ENCODE measurements around the gene ALDH3A1.

ALDH3A1 gene

DNA sequence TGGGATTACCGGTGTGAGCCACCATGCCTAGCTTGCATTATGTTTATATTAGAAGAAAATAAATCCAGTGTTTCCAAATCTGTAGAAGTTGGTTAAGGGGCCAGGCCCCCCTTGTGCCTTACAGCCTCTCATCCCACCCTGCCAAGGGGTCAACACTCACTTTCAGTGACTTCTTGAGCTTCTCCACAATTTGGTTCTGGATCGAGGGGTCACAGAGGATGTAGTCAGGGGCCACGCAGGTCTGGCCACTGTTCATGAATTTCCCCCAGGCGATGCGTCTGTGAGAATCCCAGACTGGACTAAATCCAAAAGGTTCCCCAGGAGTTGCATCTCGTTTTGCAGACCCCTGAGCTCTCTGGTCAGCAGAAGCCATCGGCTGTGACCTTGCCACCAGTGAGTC is 7.2 kb downstream of the ALDH3A1 start:
- DNase-seq = no peak

DNA sequence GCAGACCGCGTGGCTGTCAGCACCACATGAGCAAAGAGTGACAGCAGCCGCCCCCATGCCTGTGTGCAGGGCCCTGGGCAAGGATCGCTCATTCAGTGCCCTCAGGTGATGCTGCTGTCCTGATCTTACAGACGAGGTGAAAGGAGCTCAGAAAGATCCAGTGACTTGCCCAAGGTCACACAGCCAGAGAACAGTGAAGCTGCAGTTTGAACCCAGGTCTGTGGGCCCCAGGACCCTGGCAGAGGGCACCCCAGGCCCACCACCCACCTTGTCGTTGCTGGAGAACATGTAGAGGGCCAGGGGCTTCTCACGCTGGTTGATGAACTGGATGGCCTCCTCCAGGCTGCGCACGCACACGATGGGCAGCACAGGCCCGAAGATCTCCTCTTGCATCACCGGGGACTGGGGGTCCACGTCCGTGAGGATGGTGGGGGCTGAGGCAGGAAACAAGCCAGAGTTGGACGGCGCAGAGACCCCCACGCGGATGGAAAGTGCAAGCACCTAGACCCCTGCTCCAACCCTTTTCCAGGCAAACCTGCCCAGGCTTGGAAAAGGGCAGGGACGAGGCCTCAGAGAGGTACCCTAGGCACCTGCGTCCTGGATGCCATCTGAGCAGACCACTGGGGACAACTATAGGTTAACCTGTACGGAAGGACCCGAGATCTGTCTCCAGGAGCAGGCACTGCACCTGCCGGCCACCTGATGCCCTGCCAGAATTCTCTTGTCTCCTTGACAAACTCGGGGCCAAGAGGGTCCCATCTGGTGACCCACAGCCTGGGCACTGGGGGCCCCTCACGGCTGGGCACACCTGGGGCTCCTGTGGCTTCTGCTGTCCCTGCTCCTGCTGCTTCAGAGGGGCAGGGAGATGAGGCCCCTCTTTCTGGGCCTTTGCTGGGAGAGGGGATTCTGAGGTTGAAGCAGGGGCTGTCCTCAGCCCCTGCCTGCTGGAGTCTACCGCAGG is 8.6 kb downstream of the ALDH3A1 start:
- DNase-seq = no peak

DNA sequence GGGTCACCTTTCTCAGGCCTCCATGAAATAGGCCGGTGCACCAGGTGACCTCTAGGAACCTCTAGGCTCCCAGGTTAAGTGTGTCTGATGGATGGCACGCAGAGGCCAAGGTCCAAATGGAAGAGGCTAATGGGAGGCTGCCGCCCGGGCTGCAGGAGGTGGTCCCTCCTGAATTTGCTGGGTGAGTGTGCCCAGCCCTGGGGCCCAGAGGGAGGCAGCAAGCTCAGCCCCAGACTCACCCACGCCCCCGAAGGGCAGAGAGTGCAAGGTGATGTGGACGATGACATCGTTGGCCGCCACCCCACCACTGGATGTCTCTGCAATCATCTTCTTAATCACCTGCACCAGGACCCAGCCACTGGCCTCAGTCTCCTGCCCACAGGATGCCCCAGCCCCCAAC is 9.3 kb downstream of the ALDH3A1 start:
- no peak for DNase-seq

DNA sequence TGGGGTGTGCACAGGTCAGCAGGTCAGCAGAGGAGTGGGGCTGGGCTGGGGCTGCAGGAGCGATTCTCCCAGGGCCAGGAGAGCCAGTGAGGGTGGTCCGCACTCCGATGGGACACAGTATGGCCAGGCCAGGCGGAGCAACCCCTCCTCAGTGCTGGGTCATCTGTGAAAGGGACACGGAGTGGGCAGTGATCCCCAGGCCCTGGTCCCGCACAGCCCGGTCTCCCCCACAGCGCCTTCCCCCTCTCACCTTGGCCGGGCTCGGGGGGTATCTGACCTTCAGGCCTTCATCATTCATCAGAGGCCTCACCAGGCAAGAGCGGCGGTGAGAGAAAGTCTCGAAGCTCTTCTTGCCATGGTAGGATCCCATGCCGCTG is 10.0 kb downstream of the ALDH3A1 start:
- DNase-seq = no peak

DNA sequence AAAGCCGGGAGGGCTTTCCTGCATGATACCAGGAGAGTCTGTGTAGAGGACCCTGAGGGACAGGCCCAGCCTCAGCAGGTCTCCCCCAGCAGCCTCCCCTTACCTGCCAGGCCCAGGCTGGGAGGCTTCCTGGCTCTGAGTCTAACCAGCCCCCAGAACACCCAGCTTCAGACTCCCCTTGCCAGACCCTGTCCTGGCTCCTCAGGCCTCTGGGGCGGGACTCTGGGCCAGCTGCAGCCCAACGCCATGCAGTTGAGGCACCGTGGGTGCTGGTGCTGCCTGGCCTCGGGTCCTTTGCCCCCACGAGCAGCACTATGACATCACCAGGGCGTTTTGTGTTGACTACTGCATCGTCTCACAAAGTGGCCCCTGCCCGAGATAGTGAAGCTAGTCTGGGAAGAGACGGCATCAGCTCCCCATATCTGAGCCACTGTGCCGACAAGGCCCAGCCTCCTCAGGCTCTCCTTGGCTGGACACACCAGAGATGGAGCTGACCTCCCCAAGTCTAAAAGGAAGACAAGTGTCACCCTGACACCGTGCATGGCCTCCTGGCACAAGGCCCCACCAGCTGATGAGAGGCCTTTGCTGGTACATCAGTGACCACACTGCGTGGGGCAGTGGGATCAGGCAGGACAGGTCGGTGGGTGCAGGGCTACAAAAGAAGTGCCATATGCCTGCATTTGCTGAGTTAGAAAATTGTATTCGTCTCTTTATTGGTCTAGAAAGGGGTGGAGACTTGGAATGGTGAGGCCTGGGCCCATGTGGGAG is 10.6 kb downstream of the ALDH3A1 start:
- no peak for DNase-seq

DNA sequence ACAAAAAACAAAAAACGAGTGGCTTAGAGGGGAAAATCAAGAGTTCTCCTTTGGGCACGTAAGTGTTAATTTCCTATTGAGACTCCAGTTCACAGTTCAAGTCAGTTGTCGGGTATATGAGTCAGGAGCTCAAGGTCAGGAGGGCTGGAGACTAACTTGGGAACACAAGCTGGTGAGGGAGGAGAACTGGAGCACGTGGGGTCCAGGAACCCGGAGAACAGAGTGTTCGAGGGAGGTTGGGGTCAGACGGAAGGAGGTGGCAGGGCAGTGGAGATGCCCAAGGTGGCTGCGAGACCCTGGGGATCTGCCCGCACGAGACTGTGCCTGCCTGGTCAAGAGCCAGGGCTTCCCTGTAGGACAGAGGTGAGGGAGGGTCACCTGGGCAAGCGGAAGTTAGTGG is 12.0 kb downstream of the ALDH3A1 start:
- DNase-seq = no peak

DNA sequence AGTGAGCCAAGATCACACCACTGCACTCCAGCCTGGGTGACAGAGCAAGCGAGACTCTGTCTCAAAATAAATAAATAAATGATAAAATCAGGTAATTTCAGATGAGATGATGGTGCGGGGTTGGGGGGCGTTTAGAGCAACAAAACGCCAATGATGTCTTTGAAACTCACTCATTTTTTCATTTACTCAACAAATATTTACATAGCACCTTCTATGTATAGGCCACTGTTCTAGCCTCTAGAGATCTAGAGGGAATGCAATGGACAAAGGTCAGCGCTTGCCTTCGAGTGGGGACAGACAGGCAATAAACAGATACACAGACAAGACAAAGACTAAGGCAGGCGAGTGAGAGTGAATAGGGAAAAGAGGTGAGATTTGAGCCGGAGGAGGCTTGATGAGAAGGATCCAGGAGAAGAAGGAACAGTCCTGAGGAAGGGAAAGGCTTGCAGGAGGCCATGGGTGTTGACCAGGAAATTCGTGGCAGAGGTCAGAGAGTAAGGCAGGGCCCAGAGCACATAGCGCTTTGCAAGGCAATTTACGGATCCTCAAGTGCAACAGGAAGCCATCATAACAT is 14.1 kb downstream of the ALDH3A1 start:
- peak; percentile 40 for DNase-seq

DNA sequence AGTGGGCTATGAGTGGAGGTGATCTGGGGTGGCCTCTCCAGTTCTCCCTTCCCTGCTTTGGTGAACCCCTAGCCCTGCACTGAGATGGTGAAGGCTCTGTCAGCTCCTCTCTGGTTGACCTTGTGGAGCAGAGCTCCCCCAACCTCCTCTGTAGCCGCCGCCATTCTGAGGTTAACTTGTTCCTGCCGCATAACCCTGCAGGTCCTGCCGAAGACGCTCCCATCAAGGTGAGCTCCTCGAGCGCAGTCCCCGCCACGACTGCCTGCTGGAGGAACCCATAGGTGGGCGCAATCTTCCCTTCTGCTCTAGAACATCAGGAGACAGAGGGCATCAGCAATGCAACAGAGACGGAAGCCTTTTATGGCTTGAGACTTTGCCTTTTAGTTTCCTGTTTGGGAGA is 16.5 kb downstream of the ALDH3A1 start:
- DNase-seq = no peak

DNA sequence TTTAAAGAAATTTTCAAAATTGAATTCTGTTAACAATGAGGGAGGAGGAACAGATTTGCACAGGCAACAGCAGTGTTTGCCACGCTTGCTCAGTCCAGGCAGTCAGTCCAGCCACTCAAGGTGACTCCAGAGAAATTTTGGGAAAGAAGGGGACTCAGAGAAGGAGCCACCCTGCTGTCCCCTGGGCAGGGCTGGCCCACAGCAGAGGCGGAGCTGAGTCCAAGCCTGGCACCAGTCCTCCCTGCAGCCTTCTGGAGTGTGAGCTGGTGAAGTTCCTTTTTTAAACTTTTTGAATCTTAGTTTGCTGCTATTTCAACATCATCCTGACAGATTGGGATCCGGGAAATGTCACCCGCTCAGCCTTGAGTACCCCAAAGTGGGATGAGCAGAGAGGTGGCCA is 17.3 kb downstream of the ALDH3A1 start:
- no peak for DNase-seq

DNA sequence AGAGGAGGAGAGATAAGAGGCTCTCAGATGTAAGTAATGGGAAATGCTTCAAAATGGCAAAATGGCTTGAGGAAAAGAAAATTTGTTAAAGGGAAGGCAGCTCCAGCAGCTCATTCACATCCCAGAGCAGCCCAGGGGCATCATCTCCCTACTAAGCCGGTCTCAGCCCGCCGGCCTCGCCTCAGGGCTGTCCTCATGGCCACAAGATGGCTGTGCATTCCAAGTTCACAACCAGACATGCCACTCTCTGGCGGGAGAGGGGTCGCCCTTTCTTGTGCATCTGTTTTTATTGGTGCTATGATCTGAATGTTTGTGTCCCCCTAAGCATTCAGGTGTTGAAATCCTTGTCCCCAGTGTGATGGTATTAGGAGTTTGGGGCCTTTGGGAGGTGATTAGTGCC is 18.2 kb downstream of the ALDH3A1 start:
- no peak for DNase-seq

DNA sequence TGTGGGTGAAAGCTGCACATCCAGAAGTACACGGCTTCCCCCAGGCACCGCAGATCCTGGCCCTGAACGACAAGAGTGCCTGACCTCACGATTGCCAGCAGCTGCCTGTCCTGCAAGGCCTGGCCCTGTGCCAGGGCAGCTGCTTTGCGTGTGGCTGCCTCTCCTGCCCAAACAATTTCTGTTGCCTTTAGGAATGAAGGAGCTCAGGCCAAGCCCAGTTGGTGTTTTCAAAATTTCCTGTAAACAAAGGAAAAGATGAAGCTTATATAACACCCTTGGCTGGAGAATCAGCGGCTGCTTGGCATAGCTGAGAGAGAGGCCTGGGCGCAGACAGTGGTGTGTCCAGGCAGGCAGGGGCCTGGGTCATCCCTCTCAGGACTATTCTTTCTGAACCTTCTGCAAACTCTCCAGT is 20.0 kb downstream of the ALDH3A1 start:
- DNase-seq = peak; percentile 88

DNA sequence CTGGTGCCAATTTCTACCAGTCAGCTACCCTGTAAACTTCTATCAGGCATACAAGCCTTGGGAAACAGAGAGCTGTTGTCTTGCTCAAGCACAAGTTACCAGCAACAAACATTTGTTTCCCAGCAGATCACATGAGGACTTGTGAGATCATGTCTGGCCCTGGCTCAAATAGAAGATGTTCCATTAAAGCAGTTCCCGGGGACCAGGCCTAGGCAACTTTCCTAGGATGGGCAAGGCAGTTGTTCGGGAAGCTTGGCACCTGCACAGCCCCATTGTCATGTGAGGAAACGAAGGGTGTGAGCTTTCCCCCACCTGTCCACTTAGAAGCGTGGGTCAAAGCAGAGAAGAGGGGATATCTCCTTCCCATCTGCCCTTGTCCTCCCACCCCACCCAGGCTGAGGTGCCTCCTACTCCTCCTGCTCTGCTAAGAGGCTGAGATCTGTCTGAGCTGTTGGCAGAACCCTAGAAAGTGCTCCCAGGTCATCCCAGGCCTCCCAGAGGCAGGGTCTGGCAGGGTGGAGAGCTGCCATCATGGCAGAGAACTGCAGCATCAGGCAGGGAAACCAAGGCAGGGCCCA is 20.5 kb downstream of the ALDH3A1 start:
- DNase-seq = no peak

DNA sequence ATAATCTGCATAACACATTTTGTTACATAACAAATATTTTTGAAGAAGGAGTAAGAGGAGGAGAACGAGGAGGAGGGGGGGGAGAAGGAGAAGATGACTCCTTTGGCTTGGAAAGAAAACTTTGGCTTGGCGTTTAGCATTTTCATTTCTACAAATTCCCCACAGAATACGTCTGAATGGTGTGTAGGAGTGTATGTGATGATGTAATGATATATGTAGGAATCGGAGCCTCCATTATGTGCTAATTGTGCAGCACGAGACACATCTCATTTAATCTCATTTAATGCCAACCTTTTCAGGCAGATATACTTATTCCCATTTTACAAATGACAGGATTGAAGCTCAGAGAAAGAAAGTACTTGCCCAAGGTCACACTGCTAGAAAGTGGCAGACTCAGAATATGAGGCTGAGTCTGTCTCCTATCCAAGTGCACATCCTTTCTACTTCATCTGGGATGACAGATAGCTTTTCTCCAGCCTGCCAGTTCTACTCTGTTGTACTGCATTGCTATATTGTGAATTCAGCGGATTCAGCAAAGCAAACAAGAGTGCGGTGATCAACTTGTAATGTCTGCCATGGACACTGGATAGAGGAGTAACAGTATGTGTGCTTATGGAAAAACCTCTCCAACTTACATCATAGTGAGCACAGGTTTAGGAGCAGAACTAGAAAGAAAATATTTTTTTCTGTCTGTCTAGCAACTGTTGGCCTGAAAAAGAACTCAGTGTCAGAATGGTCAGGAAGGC is 21.3 kb downstream of the ALDH3A1 start:
- no peak for DNase-seq

DNA sequence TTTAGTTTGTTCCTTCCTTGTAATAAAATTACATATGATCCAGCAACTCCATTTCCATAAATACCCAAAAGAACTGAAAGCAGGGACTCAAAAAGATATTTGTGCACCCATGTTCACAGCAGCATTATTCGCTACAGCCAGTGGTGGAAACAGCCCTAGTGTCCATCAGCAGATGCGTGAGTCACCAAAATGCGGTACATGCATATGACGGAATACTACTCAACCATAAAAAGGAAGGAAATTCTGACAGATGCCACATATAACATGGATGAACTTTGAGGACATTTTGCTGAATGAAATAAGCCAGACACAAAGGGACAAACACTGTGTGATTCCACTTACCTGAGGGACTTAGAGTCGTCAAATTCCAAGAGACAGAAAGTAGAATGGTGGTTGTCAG is 22.6 kb downstream of the ALDH3A1 start:
- no peak for DNase-seq

DNA sequence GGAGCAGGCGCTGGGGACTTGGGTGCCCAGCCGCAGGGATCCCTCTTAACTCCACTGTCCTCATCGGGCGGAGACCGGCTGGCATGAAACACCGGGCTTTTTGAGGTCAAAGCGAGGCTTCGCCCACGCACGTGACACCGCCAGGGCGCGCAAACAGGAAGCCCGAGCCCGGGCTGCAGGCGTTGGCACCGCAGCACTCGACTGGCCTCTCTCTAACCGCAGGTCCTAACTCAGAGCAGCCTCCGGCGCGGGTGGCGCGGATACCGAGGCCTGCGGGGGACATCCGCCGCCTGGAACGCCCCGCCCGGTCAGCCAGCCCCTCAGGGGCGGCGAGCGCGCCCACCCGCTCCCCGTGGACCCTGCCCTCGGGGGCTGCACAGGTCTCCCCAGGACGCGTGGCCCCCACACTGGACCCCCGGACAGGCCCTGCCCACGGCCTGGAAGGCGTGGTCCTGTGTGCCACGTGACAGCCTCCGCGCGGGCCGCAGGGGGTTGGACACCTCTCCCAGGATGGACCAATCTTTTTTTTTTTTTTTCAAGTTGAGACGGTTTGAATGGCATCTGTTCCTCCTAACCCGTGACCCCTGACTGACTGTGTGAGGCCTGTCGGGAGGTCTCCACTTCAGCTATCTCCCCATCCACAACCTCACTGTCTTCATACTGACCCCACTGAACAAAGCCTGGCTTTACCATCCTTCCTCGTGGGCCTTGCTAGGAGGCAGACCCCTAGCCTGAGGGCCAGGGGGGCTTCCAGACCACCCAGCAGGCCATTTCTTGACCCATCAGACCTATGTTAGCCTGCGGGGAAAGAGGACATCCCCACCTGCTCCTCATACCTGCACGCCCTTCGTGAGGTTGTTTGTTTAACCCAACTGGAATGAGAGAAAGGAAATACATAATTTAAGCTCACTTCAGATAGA is 23.3 kb downstream of the ALDH3A1 start:
- DNase-seq = no peak

DNA sequence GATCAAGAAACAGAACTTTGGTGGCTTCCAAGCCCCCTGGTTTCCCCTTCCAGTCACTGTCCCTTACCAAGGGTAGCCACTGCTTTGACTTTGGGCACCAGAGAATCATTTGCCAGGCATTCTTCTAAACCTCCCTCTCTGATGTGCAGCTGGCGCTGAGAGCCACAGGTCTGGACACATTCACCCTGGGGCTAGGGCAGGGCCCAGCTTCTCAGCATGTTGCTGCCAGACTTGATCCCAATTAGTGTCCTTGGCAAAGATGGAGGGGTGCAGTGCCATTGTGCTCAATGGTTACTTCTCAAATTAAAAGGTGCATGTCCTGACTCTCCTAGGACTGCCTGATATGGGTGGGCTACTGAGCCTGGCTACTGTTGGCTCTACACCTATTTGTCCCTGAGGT is 24.1 kb downstream of the ALDH3A1 start:
- DNase-seq = peak; percentile 21

DNA sequence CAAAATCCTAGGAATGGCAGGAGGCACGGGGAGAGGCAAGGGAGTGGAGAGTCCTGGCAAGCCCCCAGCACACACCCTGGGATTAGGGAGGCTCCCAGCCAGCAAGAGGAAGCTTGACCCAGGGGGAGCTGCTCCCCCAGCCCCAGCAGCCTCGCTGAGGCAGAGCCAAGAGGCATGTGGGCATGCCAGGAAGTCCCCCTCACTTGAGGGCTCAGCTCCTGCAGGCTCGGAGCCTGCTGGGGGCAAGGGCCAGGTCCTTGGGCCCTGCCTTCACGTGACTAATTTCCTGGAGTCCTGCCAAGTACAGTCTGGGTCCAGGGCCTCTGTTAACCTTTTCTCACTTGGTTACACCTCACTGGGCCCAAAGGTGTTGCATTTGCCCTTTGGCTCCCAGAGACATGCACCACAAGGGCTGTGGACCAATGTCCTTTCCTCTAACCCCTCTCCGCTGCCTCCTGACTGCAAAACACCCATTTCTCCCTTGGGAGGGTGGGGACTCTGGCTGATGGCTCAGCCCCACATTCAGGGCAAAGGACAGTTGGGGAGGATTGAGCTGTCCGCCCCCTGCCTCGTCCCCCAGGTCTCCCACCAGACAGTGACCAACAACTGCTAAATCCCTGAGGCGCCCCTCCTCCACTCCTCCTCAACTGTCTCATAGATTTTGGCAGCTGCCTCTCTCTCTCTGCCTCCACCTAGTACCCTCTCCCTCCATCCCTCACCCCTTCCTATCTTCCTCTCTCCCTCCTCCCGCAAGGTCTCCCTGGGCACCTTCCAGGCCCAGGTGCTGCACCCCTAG is 27.3 kb downstream of the ALDH3A1 start:
- DNase-seq = peak; percentile 13

DNA sequence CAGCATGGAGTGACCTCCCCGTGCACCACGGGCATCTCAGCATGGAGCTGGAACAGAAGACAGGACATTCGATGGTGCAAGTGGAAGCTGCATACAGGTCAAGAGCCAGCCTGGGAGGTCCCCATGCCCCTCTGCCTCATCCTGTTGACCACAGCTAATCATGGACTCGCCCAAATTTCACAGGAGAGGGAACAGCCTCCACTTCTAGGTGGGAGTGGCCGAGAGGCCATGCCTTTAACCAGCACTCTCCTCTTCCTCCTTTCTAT is 28.0 kb downstream of the ALDH3A1 start:
- DNase-seq = no peak

DNA sequence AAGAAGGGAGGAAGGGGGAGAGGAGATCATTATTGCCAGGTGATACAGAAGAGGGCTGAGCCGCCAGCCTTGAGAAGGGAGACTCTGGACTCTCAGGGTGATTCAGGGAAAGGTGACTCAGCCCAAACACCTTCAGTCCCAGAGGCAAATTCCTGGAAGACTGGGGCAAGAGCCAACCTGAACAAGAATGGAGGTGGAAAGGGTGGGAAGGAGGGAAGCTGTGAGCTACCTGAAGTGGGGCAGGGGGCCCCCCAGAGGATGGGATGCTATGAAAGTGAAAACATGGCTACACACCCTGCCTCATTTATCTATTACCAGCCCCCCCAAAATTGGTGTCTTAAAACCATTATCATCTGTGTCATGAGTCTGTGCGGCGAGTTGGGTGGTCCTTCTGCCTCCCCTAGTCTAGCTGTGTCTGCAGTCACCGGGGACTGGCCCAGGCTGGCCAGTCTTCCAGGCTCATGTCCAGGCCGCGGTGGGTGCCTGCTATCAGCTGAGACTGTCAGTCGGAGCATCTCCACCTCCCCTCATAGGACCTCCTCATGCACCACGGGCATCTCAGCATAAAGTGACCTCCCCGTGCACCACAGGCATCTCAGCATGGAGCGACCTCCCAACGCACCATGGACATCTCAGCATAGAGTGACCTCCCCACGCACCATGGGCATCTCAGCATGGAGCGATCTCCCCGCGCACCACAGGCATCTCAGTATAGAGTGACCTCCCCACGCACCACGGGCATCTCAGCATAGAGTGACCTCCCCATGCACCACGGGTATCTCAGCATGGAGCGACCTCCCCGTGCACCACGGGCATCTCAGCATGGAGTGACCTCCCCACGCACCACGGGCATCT is 28.5 kb downstream of the ALDH3A1 start:
- DNase-seq = no peak
